NCI-H774 (cell line): ENCODE results near the gene PSAP.

Experiments
- DNase-seq: peaks from one replicate; lab custom pipeline; 2025; lab: John Stamatoyannopoulos, UW

PSAP gene

GRCh38 chr10:71783917-71784678 is 67.0 kb downstream of the PSAP start:
- DNase-seq = no peak

GRCh38 chr10:71782917-71783490 is 68.0 kb downstream of the PSAP start:
- no peak for DNase-seq

- no peak for DNase-seq
Measured at GRCh38 chr10:71782221-71782916, 68.7 kb downstream of the PSAP start.

GRCh38 chr10:71780719-71781118 is 70.3 kb downstream of the PSAP start:
- no peak for DNase-seq

- DNase-seq = no peak
Measured at GRCh38 chr10:71780156-71780555, 70.9 kb downstream of the PSAP start.

- no peak for DNase-seq
Measured at GRCh38 chr10:71779641-71780040, 71.4 kb downstream of the PSAP start.

GRCh38 chr10:71778071-71778825 is 72.8 kb downstream of the PSAP start:
- DNase-seq = no peak

- DNase-seq = no peak
Measured at GRCh38 chr10:71777213-71777985, 73.7 kb downstream of the PSAP start.

GRCh38 chr10:71776481-71776925 is 74.5 kb downstream of the PSAP start:
- no peak for DNase-seq

GRCh38 chr10:71774916-71775702 is 75.9 kb downstream of the PSAP start:
- no peak for DNase-seq

GRCh38 chr10:71773221-71773971 is 77.7 kb downstream of the PSAP start, which contains the start of gene VSIR:
VSIR (minus strand) TSS chr10:71773520; CDS start chr10:71773439, 81 bp downstream.
- DNase-seq = peak; percentile 79

- no peak for DNase-seq
Measured at GRCh38 chr10:71772832-71773220, 78.2 kb downstream of the PSAP start.

- no peak for DNase-seq
Measured at GRCh38 chr10:71771821-71772617, 79.0 kb downstream of the PSAP start.

- no peak for DNase-seq
Measured at GRCh38 chr10:71771204-71771603, 79.8 kb downstream of the PSAP start.

- DNase-seq = no peak
Measured at GRCh38 chr10:71770789-71771188, 80.3 kb downstream of the PSAP start.

GRCh38 chr10:71770255-71770654 is 80.8 kb downstream of the PSAP start:
- no peak for DNase-seq

- DNase-seq = no peak
Measured at GRCh38 chr10:71769279-71769823, 81.7 kb downstream of the PSAP start.

- DNase-seq = no peak
Measured at GRCh38 chr10:71767420-71768035, 83.5 kb downstream of the PSAP start.
